NCI-H526 (cell line): ENCODE data around the gene ACER3.
"Not testable (repeated sequence)": the region's sequence is repeated elsewhere in the genome, so short reads cannot be mapped to it uniquely, and the experiment has no call there.

Source experiments
- DNase-seq, 2 experiments: peaks; one replicate each; lab custom pipeline; 2025; lab: John Stamatoyannopoulos, UW

ACER3 gene

GRCh38 chr11:76872959-76873827, 12.5 kb downstream of the ACER3 start:
- no peak for DNase-seq

- no peak for DNase-seq
Observed at GRCh38 chr11:76878014-76878413, 17.3 kb downstream of the ACER3 start.

- no peak for DNase-seq
Observed at GRCh38 chr11:76880314-76880713, 19.6 kb downstream of the ACER3 start.

DNA sequence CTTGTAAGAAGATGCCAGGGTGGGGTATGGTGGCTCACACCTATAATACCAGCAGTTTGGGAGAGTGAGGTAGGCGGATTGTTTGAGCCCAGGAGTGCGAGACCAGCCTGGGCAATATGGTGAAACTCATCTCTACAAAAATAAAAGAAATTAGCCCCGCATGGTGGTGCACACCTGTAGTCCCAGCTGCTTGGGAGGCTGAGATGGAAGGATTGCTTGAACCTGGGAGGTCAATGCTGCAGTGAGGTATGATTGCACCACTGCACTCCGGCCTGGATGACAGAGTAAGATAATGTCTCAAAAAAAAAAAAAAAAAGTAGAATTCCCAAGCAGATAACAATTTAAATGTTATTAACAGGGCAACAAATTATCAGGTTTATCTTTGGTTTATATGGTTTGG, 20.2 kb downstream of the ACER3 start:
- no peak for DNase-seq

DNA sequence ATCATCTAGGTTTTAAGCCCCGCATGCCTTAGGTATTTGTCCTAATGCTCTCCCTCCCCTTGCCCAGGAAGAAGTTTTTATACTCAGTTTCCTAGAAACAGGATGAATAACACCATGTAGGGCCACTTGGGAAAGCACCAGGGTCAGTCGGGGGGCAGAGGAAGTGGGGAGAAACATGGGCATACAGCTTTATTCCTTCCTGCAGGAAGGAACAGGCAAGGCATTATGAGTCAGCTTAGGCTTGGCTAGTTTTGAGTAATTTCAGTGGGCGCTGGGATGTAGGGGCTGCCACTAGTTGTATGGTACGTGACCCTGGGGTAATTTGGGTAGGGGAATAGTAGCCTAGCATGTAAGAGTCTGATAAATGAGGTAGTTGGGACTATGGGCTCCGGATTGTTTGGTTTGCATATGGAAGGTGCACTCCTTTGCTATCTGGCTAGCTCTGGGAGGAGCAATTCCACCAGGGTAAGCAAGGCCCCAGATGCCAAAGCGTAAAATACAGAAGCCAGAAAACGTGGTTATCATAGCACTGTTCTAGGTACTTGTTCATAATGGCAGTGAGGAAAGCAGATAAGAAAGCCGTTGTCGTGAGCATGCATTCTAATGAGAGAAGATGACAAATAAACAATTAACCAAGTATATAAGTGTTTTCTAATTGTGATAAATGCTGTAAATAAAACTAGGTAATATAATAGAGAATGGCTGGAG, 24.8 kb downstream of the ACER3 start:
- no peak for DNase-seq

GRCh38 chr11:76888989-76889388, 28.3 kb downstream of the ACER3 start:
- no peak for DNase-seq

DNA sequence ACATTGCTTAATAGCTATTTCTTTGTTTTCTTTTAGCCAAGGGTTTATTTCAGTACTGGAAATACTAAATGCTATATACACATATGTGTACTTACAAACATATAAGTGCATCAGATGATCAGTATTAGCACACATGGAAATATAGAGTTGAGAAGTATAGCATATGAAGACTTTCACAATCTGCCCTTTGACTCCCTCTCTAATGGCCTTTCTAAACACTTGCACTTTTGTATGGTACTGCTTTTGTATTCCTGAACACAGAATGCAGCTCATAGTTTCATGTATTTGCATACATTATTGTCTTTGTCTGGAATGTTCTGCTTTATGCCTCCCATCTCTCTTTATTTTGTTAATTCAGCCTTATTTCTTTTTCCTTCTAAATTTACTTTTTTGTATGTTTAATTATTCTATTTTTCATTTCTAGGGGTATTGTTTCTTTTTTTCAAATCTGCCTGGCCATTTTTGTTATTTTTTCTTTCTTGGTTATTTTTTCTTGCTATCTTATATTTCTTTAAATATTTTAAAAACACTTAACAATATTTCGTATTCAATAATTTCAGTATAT, 28.8 kb downstream of the ACER3 start:
- peak; percentile 29 to 54 for DNase-seq

DNA sequence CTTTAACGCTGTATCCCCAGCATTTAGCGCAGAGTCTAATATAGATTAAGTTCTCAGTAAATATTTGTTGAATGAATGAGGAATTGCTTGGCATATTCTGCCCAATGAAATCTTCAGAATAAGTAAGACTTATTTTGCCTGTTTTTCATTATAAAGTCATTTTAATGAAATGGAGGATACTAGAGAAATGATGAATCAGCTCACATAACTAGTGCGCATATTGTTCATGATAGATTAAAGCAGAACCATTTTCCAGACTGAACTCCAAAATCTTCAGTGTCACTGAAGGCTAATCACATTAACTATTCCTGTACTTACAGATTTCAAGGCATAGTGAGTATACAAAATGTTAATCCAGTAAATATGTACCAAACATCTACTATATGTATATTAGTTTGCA, 29.6 kb downstream of the ACER3 start:
- no peak for DNase-seq

DNA sequence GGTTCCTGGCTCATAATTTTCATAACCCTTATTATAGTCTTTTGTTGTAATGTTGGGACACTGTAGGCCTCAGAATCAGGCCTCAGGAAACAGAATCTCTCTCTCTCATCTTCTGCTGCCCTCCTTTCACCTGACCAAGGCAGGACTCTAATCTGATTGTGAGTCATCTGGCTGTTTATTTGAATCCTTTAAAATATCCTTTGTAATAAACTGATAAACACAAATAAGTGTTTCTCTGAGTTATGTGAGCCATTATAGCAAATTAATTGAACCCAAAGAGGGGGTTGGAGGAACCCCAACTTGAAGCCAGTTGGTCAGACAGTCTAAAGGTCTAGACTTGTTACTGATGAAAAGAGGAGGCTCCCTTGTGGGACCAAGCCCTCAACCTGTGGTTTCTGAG, 30.6 kb downstream of the ACER3 start:
- DNase-seq, result no peak

GRCh38 chr11:76891793-76892192, 31.1 kb downstream of the ACER3 start:
- DNase-seq, result no peak

DNA sequence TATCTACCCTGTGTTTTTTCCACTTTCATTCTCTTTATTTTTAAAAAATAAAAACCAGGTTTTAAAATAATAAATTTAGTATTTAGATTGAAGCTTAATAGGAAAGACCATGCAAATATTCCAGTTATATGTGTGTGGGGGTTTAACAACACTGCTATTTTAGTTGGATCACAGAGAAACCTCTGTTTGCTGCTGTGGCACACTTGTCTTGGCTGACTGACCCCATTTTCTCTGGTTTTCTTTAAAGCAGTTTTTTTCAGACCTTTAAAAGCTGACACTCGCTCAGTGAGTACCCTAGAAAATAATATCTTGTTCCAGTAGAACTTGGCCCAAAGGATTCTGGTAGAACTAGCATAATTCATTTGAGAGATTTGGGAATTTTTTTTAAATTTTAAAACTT, 31.6 kb downstream of the ACER3 start:
- DNase-seq, result peak in 1 of 2 experiments; percentile 2

DNA sequence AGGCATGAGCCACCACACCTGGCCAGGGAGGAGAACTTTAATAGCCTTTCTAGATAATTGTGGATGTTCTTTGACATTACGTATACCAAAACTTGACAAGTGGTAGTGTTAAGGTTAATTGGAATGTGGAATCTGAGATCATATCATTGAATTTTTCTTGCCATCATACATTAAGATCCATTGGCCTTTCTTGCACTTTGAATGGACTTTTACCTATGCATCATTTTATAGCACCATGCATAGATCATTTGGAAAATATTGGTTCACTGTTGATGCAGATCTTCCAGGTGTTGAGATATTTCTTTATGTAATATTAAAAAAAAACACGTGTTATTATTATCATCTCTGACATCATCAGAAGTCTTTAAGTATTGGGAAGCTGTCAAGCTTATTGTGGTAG, 36.5 kb downstream of the ACER3 start:
- no peak for DNase-seq

DNA sequence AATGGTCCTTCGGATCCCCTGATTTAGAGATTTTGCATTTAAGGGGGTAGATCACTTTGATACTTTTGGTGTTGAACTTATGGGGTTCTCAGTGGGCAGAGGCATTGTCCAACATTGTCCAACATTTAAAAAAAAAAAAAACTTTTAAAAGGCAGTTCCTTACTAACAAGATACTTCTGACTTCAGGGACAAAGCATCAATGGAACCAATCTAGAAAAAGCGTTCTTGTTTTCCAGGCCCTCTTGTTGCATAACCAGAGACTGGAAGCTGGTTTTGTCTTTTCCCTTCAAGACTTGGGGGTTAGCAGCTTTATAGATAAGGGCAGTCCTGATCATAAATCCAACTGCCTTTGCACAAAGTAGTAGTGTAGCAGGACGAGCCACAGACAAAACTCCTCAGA, 40.4 kb downstream of the ACER3 start:
- DNase-seq, result no peak

- DNase-seq, result not testable (repeated sequence)
Observed at GRCh38 chr11:76901622-76902021, 40.9 kb downstream of the ACER3 start.

DNA sequence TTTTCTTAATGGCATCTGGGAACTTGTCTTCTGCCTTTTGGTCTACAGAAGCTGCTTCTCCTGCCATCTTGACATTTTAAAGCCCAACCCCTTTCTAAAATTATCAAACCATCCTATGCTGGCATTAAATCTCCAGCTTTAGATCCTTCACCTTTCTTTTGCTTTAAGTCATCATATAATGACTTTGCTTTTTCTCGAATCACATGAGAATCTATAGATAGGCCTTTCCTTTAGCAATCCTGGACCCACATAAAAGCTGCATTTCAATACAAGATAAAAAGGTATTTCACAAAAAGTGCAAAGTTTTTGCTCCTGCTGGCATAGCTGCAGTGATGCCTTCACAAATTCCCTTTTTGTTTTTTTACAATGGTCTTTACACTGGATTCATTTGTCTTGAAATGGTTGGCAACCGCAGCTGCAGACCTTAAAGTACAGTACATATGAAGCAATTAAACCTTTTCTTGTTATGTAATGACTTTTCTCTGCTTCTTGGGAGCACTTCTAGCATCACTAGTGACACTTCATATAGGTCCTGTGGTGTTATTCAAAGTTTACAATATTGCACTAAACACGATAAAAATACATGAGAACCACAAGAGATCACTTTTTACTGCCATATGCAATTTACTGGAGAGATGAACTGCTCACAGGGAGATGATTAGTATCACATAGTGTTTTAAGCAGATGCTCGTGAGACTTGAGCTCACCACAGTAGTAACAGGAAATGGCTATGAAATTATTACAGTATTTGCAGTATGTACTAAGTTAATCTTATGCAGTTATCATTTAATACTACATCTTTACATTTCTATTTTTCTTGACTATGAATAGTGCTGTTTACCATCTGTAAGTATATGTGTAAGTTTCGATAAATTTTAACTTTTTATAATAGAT, 41.6 kb downstream of the ACER3 start:
- no peak for DNase-seq

DNA sequence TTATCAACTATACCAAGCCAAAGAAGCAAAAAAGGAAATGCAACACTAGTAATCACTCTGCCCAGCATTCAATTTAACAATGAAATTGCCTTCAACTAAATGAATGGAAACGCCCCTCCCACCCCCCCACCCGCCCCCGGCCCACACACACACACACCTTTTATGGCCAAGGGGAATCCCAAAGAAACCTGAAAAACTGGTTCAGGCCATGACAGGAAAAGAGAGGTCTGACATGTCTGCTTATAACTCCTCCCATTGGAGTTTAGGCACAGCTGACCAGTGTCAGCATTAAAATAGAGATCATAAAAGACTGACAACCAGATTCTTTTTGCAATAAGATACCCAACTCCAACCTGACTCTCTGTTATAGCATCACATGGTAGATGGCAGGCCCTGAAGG, 42.6 kb downstream of the ACER3 start:
- peak; percentile 90 for DNase-seq

GRCh38 chr11:76910620-76911414, 50.1 kb downstream of the ACER3 start:
- no peak for DNase-seq

- no peak for DNase-seq
Observed at GRCh38 chr11:76911415-76911808, 50.7 kb downstream of the ACER3 start.

DNA sequence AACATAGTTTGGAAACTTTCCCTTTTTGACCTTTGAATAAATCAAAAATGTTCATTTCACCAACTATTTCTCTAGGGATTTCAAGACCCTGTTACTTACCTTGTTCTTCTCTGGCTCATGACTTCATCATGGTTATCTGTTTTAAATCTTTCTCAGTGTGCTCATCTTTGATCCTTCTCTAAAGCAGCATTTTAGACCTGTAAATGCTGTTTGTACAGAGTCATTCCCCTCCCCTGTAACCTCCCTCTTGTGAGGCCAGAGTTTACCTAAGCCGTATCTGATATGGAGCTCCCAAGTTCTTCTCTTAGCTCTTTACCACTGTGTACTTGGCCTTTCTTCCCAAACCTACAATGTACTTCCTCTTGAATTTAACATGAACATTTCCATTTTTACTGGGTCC, 56.0 kb downstream of the ACER3 start:
- DNase-seq, result no peak

DNA sequence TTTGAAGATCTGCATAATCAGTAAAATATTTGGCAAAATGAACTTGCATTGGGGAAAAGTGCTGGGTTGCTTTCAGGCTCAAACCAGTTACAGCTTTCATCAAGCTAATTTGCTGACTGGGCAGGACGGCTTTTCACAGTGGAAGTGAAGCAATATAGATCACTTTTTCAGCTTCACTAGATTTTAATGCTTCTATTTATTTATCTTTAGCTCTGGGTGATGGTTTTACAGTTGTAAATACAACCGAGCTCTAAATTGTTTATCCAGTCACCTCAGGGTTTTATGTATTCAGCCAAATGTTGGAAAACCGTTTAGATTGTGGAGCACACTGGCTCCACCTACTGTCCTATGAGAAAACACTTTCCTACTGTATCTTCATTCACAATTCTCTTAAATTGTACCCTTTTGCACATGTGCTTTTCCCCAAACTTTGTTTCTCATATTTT, 58.2 kb downstream of the ACER3 start:
- DNase-seq, result peak; percentile 84 to 89

GRCh38 chr11:76919467-76919866, 58.7 kb downstream of the ACER3 start:
- no peak for DNase-seq
